ENCODE measurements around the gene SLC2A14.
"Not testable (repeated sequence)": the region's sequence is repeated elsewhere in the genome, so short reads cannot be mapped to it uniquely, and the experiment has no call there.

SLC2A14 gene

DNA sequence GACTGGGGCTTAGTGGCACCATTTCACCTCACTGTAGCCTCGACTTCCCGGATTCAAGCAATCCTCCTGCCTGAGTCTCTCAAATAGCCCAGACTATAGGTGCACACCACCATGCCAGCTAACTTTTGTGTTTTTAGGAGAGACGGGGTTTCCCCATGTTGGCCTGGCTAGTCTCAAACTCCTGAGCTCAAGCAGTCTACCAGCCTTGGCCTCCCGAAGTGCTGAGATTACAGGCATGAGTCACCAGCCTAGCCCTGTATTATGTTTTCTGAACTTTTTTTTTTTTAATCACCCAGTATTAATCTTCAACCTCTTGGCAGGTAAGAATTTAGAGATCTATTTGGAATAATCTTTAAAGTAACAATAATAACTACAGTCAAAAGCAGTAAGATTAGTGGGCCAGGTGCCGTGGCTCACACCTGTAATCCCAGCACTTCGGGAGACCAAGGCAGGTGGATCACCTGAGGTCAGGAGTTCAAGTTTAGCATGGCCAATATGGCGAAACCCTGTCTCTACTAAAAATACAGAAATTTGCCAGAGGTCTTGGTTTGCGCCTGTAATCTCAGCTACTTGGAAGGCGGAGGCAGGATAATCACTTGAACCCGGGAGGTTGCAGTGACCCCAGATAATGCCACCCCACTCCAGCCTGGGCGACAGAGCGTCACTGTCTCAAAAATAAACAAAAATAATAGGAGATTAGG is 74.9 kb downstream of the SLC2A14 start:
- H3K9me3 ChIP-seq (ENCODE audit: control insufficient read depth, insufficient read depth, low read length), result no peaks in the 10 kb centered on the region
- H3K4me2 ChIP-seq (ENCODE audit: low read length), result no peak overlapping the region
- no peak overlapping the region for H3K27ac ChIP-seq (ENCODE audit: low read depth, low read length)
- H3K4me1 ChIP-seq (ENCODE audit: control insufficient read depth, low read length), result no peaks in the 10 kb centered on the region
- no peaks in the 10 kb centered on the region for H3K27me3 ChIP-seq (ENCODE audit: control insufficient read depth, low read length)
- no peaks in the 10 kb centered on the region for H3F3A ChIP-seq (ENCODE audit: control insufficient read depth, insufficient read depth)
- H4K20me1 ChIP-seq (ENCODE audit: control insufficient read depth, insufficient read depth, low read depth, low read length), result no peaks in the 10 kb centered on the region
- no peak overlapping the region for H3K4me3 ChIP-seq (ENCODE audit: low read length)
- TF ChIP-seq, protein P1, sequence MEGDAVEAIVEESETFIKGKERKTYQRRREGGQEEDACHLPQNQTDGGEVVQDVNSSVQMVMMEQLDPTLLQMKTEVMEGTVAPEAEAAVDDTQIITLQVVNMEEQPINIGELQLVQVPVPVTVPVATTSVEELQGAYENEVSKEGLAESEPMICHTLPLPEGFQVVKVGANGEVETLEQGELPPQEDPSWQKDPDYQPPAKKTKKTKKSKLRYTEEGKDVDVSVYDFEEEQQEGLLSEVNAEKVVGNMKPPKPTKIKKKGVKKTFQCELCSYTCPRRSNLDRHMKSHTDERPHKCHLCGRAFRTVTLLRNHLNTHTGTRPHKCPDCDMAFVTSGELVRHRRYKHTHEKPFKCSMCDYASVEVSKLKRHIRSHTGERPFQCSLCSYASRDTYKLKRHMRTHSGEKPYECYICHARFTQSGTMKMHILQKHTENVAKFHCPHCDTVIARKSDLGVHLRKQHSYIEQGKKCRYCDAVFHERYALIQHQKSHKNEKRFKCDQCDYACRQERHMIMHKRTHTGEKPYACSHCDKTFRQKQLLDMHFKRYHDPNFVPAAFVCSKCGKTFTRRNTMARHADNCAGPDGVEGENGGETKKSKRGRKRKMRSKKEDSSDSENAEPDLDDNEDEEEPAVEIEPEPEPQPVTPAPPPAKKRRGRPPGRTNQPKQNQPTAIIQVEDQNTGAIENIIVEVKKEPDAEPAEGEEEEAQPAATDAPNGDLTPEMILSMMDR (IDR thresholded peaks at IDR 0.05; ENCODE audit: low read depth, low read length, poor library complexity, severe bottlenecking), result no peak
- no peak for TF ChIP-seq EZH2phosphoT487 (IDR thresholded peaks at IDR 0.05; ENCODE audit: borderline replicate concordance, low read length)
- H3K36me3 ChIP-seq (ENCODE audit: control insufficient read depth, low read length), result no peaks in the 10 kb centered on the region
- H3K9me2 ChIP-seq (replicated peaks; ENCODE audit: control insufficient read depth, low read length), result no peaks in the 10 kb centered on the region
- no peaks in the 10 kb centered on the region for H3K79me2 ChIP-seq (ENCODE audit: control insufficient read depth, low read length)

DNA sequence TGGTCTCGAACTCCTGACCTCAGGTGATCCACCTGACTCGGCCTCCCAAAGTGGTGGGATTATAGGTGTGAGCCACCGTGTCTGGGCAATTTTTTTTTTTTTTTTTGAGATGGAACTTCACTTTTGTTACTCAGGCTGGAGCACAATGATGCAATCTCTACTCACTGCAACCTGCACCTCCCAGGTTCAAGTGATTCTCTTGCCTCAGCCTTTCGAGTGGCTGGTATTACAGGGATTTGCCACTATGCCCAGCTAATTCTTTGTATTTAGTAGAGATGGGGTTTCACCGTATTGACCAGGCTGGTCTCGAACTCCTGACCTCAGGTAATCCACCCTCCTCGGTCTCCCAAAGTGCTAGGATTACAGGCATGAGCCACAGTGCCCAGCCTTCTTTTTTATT is 75.4 kb downstream of the SLC2A14 start:
- not testable (repeated sequence) for H3K9me2 ChIP-seq (replicated peaks; ENCODE audit: control insufficient read depth, low read length); H3K4me2 ChIP-seq (ENCODE audit: low read length)

DNA sequence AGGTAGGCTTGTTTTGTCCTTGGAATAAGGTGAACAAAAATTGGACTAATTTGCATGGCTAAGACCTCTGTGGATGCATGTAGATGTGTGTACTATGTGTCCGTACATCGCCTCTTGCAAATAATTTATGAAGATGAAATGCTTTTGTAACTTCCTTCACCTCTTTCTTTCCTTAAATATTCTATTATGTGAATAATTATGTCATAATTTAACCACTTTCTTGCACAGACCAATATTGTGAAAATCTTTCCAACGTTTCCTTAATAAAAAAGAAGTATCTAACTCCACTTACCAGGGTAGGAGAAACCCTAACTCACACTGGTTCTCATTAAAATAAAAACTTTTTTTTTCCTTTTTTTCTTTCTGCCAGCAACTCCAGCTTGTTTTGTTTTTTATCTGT is 79.5 kb downstream of the SLC2A14 start:
- H3F3A ChIP-seq (ENCODE audit: control insufficient read depth, insufficient read depth), result no peaks in the 10 kb centered on the region
- no peaks in the 10 kb centered on the region for H3K79me2 ChIP-seq (ENCODE audit: control insufficient read depth, low read length)
- H3K9me3 ChIP-seq (ENCODE audit: control insufficient read depth, insufficient read depth, low read length), result no peaks in the 10 kb centered on the region
- no peak overlapping the region for H3K4me3 ChIP-seq (ENCODE audit: low read length)
- H4K20me1 ChIP-seq (ENCODE audit: control insufficient read depth, insufficient read depth, low read depth, low read length), result no peaks in the 10 kb centered on the region
- no peak overlapping the region for H3K4me2 ChIP-seq (ENCODE audit: low read length)
- H3K4me1 ChIP-seq (ENCODE audit: control insufficient read depth, low read length), result no peaks in the 10 kb centered on the region
- H3K36me3 ChIP-seq (ENCODE audit: control insufficient read depth, low read length), result no peaks in the 10 kb centered on the region
- H3K9me2 ChIP-seq (replicated peaks; ENCODE audit: control insufficient read depth, low read length), result no peaks in the 10 kb centered on the region
- no peaks in the 10 kb centered on the region for H3K27me3 ChIP-seq (ENCODE audit: control insufficient read depth, low read length)
- no peak for TF ChIP-seq EZH2phosphoT487 (IDR thresholded peaks at IDR 0.05; ENCODE audit: borderline replicate concordance, low read length)
- TF ChIP-seq, protein P1 (IDR thresholded peaks at IDR 0.05; ENCODE audit: low read depth, low read length, poor library complexity, severe bottlenecking), result no peak
- no peak overlapping the region for H3K27ac ChIP-seq (ENCODE audit: low read depth, low read length)

More for the DNA sequence above, 75.4 kb downstream of the SLC2A14 start:
- not testable (repeated sequence) for H3K4me1 ChIP-seq (ENCODE audit: control insufficient read depth, low read length); H3K27ac ChIP-seq (ENCODE audit: low read depth, low read length); H3K79me2 ChIP-seq (ENCODE audit: control insufficient read depth, low read length); H3K4me3 ChIP-seq (ENCODE audit: low read length); H3K27me3 ChIP-seq (ENCODE audit: control insufficient read depth, low read length); H4K20me1 ChIP-seq (ENCODE audit: control insufficient read depth, insufficient read depth, low read depth, low read length); H3K9me3 ChIP-seq (ENCODE audit: control insufficient read depth, insufficient read depth, low read length); H3F3A ChIP-seq (ENCODE audit: control insufficient read depth, insufficient read depth); H3K36me3 ChIP-seq (ENCODE audit: control insufficient read depth, low read length)

DNA sequence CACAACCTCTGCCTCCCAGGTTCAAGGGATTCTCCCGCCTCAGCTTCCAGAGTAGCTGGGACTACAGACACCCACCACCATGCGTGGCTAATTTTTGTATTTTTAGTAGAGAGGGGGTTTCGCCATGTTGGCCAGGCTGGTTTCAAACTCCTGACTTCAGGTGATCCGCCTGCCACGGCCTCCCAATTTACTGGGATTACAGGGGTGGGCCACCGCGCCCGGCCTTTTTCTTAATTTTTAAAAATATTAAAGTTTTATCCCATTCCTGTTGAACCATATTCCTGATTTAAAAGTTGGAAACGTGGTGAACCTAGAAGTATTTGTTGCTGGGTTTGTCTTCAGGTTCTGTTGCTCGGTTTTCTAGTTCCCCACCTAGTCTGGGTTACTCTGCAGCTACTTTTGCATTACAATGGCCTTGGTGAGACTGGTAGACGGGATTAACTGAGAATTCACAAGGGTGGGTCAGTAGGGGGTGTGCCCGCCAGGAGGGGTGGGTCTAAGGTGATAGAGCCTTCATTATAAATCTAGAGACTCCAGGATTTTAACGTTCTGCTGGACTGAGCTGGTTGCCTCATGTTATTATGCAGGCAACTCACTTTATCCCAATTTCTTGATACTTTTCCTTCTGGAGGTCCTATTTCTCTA is 83.7 kb downstream of the SLC2A14 start, which contains the start of gene NANOG:
TSS of gene NANOG (plus strand) at position 519 of the 645 bp plus-strand sequence. CDS start 213 bp downstream, outside the sequence.
- not testable (repeated sequence) for H3K9me3 ChIP-seq (ENCODE audit: control insufficient read depth, insufficient read depth, low read length); H3K27ac ChIP-seq (ENCODE audit: low read depth, low read length); H3K4me1 ChIP-seq (ENCODE audit: control insufficient read depth, low read length); H3K79me2 ChIP-seq (ENCODE audit: control insufficient read depth, low read length); H3F3A ChIP-seq (ENCODE audit: control insufficient read depth, insufficient read depth); H3K4me3 ChIP-seq (ENCODE audit: low read length); H3K4me2 ChIP-seq (ENCODE audit: low read length); H3K9me2 ChIP-seq (replicated peaks; ENCODE audit: control insufficient read depth, low read length); H3K27me3 ChIP-seq (ENCODE audit: control insufficient read depth, low read length); H4K20me1 ChIP-seq (ENCODE audit: control insufficient read depth, insufficient read depth, low read depth, low read length); H3K36me3 ChIP-seq (ENCODE audit: control insufficient read depth, low read length)

Measured in DOHH2 (cell line).